OCI-LY1 (cell line): ENCODE results near the gene BRD4.

Experiments used
- EZH2 ChIP-seq: fragments of 200-600 bp; sonication (generic), shearing (Covaris generic); IDR thresholded peaks from 2 replicates; pipeline ENCODE4 v1.8.0; 2017; ENCODE audit warnings: borderline replicate concordance, mixed run types, mild to moderate bottlenecking, antibody characterized with exemption, low read length, moderate library complexity, mixed read lengths
- TF ChIP-seq, protein P1 (sequence below): fragments of 200-600 bp; sonication (generic), shearing (Covaris generic); IDR thresholded peaks from 2 replicates; pipeline ENCODE4 v1.5.1; 2017; ENCODE audit warnings: mild to moderate bottlenecking, antibody characterized with exemption, low read length, moderate library complexity, mixed read lengths

DNA sequence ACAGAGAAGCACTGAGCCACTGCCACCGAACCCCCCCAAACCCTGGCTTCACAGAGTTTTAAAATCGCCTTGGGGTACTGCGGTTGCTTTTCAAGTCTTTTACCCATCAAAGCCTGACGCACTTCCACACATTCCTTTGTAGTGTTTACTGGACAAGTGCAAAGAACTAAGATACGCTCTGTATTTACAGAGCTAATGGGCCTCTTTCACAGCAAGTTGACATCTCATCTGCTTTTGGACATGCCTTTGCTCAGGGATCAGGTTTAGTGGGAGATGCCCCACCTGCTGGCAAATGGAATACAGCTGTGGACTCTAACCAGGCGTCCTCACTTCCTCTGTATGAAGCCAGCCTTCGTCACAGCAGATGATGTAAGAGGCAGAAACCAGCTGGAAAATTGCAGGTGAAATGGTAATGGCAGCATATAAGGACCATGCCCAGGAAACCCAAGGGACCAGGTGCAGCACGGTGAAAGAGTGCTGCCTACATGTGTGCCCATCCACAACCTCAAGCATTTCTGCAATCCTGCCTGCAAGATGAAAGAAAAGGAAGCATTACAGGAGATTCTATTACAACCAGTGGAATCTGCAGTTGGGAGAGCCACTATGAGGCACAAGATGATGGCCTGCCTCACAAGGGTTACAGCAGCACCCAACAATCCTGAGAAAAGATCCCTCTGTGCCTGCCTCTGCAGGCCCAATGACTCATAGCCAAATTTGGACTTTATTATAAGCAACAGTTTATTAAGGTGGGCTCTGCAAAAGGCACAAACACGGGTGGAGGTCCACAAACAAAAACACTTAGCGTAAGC is 34.7 kb downstream of the BRD4 start:
- TF ChIP-seq, protein P1, sequence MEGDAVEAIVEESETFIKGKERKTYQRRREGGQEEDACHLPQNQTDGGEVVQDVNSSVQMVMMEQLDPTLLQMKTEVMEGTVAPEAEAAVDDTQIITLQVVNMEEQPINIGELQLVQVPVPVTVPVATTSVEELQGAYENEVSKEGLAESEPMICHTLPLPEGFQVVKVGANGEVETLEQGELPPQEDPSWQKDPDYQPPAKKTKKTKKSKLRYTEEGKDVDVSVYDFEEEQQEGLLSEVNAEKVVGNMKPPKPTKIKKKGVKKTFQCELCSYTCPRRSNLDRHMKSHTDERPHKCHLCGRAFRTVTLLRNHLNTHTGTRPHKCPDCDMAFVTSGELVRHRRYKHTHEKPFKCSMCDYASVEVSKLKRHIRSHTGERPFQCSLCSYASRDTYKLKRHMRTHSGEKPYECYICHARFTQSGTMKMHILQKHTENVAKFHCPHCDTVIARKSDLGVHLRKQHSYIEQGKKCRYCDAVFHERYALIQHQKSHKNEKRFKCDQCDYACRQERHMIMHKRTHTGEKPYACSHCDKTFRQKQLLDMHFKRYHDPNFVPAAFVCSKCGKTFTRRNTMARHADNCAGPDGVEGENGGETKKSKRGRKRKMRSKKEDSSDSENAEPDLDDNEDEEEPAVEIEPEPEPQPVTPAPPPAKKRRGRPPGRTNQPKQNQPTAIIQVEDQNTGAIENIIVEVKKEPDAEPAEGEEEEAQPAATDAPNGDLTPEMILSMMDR = peak; percentile 18; the same call in 1 of the 2 replicates
- no peak for TF ChIP-seq EZH2
